Measurements from ENCODE around the gene MICU2.

- TF ChIP-seq EZH2 (IDR thresholded peaks at IDR 0.05; ENCODE audit: borderline replicate concordance, low read depth, low read length, poor library complexity, severe bottlenecking) (no peak), CTCF (conservative IDR thresholded peaks at IDR 0.05; ENCODE audit: low read depth, low read length) (no peak)
Observed at GRCh38 chr13:21578748-21579147, 25.2 kb downstream of the MICU2 start.

Data from A673 (cell line).